Left ventricle myocardium superior (tissue), 1 donor: Measurements from ENCODE around the gene NADSYN1. TPM values are rescaled to one million over a fixed set of nuclear protein-coding genes. Genes with fewer than 3 reads are reported as not detected.
A peak's percentile ranks its signal among the peaks of the same experiment; 100 is the strongest.

Source experiments
- ATAC-seq: fragments of 200-7000 bp; cut with Tn5 transposase; one replicate; pipeline ENCODE4 v1.9.1; 2020; ENCODE audit warnings: mild to moderate bottlenecking, moderate library complexity
- DNase-seq: peaks from one replicate; pipeline ENCODE4 v3.0.0-alpha.2; 2020
- intact Hi-C: fragments of 100-400 bp; cut with micrococcal nuclease; formaldehyde crosslinking; loops from one replicate; pipeline ENCODE4 v1.11.0; 2022
- total RNA-seq: library from RNA; stranded (reverse); fragmentation: NEBNext Ultra II Directional; extraction: Animal tissue kit (Norgen Biotek cat#: 25700); gene quantifications from one replicate; pipeline ENCODE4 v1.2.1, GENCODE V29; 2021
- donor health status: DM: no; HTN: yes; CAD: no; lungs with severe emphysema.

The NADSYN1 gene
- total RNA-seq, 1 donor from 2014 or later, result 20.5 TPM

DNA sequence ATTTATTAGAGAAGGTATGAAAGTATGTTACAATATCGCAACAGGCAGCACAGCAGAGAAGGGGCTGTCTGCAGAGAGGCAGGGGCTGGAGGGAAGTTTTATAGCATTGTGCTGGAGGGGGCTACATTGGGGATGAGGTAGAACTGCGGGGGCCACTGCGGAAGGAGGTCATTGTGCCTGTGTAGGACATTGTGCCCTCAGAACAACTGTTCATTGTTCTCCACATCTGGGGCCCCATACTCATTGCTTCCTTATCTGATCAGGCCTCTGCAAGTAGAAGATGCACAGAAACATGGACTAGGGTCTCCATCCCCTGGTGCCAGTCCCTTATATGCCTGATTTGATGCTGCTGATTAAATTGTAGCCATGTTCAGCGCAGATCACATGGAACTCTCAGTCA is 12.1 kb downstream of the NADSYN1 start:
- ATAC-seq (no peak), DNase-seq (no peak)
- intact Hi-C loops, result no loop called here

DNA sequence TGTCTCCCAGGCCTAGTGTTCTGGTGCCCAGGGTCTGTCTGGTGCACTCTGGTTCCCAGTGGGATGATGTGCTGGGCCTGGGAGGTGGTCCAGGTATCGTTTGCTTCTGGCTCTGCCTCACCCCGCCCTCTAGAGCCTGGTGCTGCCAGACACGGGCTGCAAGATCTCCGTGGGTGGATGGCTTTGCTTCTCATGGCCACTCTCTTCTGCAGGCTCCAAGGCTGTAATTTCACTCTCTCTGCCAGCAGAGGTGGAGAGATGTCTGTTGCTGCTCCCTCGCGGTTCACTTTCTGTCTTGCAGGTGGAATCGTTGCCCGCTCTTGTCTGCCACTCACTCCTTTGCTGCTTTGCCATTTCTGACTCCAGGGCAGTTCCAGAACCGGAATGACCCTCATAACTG is 13.4 kb downstream of the NADSYN1 start:
- intact Hi-C loops, result no loop called here
- ATAC-seq (no peak), DNase-seq (no peak)

- ATAC-seq, result no peak
- no peak for DNase-seq
- intact Hi-C loops, result no loop called here
Measured at GRCh38 chr11:71467164-71467563, 14.2 kb downstream of the NADSYN1 start.

GRCh38 chr11:71470946-71471345 is 17.9 kb downstream of the NADSYN1 start:
- ATAC-seq (no peak), DNase-seq (no peak)
- intact Hi-C loops, result no loop called here

DNA sequence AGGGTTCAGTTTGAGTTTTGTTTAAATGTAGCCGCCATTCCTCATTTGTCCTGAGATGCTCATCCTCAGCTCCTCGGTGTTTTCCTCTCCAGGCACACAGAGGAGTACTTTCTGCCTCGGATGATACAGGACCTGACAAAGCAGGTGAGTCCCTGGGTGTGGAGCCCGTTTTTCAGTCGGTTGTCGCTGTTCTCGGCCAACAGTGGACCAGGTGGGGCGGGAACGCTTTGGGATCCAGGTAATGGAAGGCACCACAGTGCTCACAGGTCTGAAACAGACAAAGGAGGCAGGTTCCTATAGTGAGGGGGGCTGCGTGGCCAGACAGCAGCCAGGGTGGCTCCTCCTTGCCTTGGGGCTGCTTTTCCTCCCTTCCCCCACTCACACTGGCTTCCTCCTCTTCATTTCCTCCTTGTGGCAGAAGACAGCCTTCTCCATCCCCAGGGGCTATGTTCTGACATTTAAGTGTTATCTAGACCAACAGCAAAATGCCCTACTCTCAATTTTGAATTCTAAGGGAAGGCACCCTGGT is 19.4 kb downstream of the NADSYN1 start:
- ATAC-seq (no peak), DNase-seq (peak; percentile 4)

GRCh38 chr11:71472941-71473792 is 20.2 kb downstream of the NADSYN1 start:
- peak; percentile 15 for DNase-seq
- ATAC-seq, result no peak
- intact Hi-C loops, result no loop called here

More for the DNA sequence above, 19.4 kb downstream of the NADSYN1 start:
- intact Hi-C loops, result no loop called here

DNA sequence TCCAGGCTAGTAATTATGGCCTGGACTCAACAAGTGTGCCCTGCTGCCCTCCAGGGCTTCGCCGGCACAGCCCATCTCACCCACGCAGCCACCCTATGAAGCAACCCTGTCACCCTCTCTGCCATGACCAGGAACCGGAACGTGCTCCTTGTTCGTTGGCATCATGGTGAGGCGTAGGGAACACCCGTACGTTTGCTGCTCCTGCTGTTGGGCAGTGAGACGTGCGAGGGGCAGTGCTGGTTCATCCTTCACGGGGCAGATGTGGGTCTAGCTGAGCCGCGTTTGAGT is 20.7 kb downstream of the NADSYN1 start:
- ATAC-seq, result no peak

GRCh38 chr11:71474141-71474770 is 21.3 kb downstream of the NADSYN1 start:
- DNase-seq, result no peak
- ATAC-seq, result no peak
- intact Hi-C loops, result no loop called here

More for the DNA sequence above, 20.7 kb downstream of the NADSYN1 start:
- intact Hi-C loops, result no loop called here
- DNase-seq, result peak; percentile 10

DNA sequence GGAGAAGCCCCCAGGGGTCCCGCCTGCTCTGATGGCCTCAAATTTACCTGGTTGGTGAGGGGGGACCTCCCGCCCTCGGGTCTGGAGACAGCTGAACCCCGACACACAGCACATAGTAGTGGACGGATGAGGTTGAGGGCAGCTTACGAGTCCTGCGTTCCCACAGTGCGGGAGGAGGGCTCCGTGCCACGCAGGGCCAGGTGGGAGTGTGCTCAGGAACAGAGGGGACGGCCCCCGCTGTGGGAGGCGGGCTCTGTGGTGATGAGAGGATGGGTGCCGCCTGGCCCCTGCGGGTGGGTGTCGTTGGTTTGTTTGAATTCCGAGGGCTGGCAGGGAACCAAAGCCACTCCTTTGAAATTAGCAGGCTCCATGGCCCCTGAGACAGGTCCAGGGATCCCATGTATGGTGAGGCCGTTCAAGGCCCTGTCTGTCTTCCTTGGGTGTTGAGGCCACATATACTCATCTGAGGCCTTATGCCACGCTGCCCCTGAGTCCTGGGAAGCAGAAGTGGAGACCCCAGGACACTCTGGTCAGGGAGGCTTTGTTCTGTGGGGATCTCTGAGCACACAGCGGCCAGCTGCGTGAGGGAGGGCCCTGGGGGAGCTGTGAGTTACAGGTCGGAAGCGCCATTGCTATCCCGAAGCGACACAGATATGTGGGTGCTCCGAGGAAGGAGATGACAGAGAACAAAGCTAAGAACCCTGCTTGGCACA is 21.9 kb downstream of the NADSYN1 start:
- intact Hi-C loops, result no loop called here
- ATAC-seq (no peak), DNase-seq (peak; percentile 10)

DNA sequence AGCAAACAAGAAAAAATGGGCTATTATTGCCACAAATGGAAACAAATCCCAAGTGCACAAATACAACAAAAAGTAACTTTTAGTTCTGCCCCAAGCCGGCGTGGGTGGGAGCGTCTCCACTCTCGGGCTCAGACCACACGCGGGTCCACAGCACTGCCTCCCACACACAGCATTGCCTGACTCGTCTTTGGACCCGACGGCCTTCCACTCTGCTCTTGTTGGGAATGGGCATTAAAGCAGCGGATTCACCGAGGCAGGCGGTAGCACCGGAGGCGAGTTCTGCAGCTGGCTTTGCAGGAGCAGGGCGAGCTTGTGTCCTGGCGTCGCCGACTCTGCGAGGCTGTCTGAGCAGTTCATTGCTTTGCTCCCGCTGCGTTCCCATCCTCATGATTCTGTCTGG is 23.0 kb downstream of the NADSYN1 start:
- DNase-seq (peak; percentile 15), ATAC-seq (no peak)
- intact Hi-C loops, result no loop called here

GRCh38 chr11:71476926-71477640 is 24.1 kb downstream of the NADSYN1 start:
- no peak for DNase-seq
- intact Hi-C loops, result no loop called here
- no peak for ATAC-seq

DNA sequence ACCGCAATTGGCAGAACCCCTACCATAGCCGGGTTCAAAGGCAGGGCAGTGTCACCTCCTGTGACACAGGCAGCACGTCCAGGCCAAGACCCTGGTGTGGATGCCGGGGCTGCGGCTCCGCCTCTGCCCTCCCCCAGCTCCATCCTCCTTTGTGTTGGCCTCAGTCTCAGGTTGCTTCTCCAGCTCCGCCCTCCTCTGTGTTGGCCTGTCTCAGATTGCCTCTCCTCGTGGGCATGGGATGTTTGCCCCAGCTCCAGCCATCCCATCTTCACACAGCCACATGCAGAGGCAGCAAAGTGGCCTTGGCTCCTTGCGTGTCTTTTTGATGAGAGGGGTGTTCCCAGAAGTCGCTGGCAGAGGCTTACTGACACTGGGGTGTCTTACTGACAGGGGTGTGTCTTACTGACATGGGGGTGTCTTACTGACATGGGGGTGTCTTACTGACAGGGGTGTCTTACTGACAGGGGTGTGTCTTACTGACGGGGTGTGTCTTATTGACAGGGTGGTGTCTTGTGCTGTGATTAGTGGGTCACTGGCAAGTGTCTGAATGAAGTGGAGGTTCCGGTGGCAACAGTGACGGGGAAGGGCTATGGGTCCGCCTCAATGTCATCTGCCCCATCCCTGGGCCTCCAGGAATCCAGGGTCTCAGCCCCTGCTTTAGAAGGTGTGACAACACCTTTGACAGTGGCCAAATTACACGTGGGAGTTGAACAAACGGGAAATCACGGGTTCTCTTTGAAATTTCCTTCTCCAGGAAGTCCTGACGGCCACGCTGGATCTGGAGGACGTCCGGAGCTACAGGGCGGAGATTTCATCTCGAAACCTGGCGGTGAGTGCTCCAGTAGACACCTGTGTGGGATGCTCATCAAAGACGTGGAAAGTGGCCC is 24.9 kb downstream of the NADSYN1 start:
- DNase-seq (peak; percentile 9), ATAC-seq (no peak)
- intact Hi-C loops, result no loop called here

DNA sequence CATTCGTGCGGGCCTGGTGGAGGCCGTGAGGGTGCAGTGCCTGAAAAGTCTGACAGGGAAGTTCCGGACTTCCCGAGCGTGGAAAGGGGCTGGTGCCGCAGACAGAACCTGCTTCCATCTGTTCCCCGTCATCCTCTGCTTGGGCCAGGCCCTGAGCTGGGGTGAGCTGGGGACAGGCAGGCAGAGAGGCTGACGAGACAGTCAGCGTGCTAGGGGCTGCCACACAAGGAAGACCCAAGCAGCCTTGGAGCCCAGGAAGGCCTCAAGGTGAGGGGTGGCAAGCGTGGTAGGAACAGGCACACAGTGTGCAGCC is 25.5 kb downstream of the NADSYN1 start:
- DNase-seq (peak; percentile 21), ATAC-seq (no peak)
- intact Hi-C loops, result no loop called here

- DNase-seq (no peak), ATAC-seq (no peak)
- intact Hi-C loops, result no loop called here
Measured at GRCh38 chr11:71481101-71481960, 28.3 kb downstream of the NADSYN1 start.

- no peak for ATAC-seq
- peak; percentile 10 for DNase-seq
- intact Hi-C loops, result no loop called here
Measured at GRCh38 chr11:71482216-71482615, 29.2 kb downstream of the NADSYN1 start.

GRCh38 chr11:71482746-71483364 is 29.9 kb downstream of the NADSYN1 start:
- ATAC-seq, result no peak
- peak; percentile 10 for DNase-seq
- intact Hi-C loops, result no loop called here

- ATAC-seq, result no peak
- intact Hi-C loops, result no loop called here
- DNase-seq, result peak; percentile 4
Measured at GRCh38 chr11:71483692-71484091, 30.7 kb downstream of the NADSYN1 start.
